GM18951 (cell line): ENCODE results near the gene IGF2R.
"Not testable (repeated sequence)": the region's sequence is repeated elsewhere in the genome, so short reads cannot be mapped to it uniquely, and the experiment has no call there.

Experiments
- POLR2A ChIP-seq: IDR thresholded peaks from 4 replicates; pipeline ENCODE4 v1.6.1; 2011; ENCODE audit warnings: mild to moderate bottlenecking; ENCODE audit not compliant: insufficient read length, insufficient read depth; ENCODE audit errors: extremely low read depth
- in situ Hi-C: fragments of 300-500 bp; cut with MboI; formaldehyde crosslinking; loops from one replicate; pipeline ENCODE4 v1.12.0; 2022; ENCODE audit warnings: low sequenced_read_pairs, mixed read lengths, inconsistent platforms; ENCODE audit not compliant: unreplicated experiment

IGF2R gene

GRCh38 chr6:159959165-159959975 lies 9.5 kb upstream of the IGF2R start:
- in situ Hi-C loops = no loop called here
- TF ChIP-seq POLR2A = no peak

- no peak for TF ChIP-seq POLR2A
- in situ Hi-C loops = no loop called here
Measured at GRCh38 chr6:159959976-159960384, 8.9 kb upstream of the IGF2R start.

GRCh38 chr6:159960485-159960884 lies 8.4 kb upstream of the IGF2R start:
- in situ Hi-C loops = no loop called here
- no peak for TF ChIP-seq POLR2A

- no peak for TF ChIP-seq POLR2A
- in situ Hi-C loops = no loop called here
Measured at GRCh38 chr6:159961528-159961927, 7.4 kb upstream of the IGF2R start.

GRCh38 chr6:159963111-159963510 lies 5.8 kb upstream of the IGF2R start:
- in situ Hi-C loops = no loop called here
- TF ChIP-seq POLR2A = no peak

- TF ChIP-seq POLR2A = no peak
- in situ Hi-C loops = no loop called here
Measured at GRCh38 chr6:159964046-159964445, 4.8 kb upstream of the IGF2R start.

- in situ Hi-C loops = no loop called here
- no peak for TF ChIP-seq POLR2A
Measured at GRCh38 chr6:159966339-159966738, 2.5 kb upstream of the IGF2R start.

- in situ Hi-C loops = no loop called here
- no peak for TF ChIP-seq POLR2A
Measured at GRCh38 chr6:159966981-159967380, 1.9 kb upstream of the IGF2R start.

GRCh38 chr6:159967621-159968020 lies 1.3 kb upstream of the IGF2R start:
- in situ Hi-C loops = not testable (repeated sequence)

GRCh38 chr6:159969204-159969912 lies 476 bp downstream of the IGF2R start:
- in situ Hi-C loops = no loop called here
- TF ChIP-seq POLR2A = no peak

- in situ Hi-C loops = no loop called here
- no peak for TF ChIP-seq POLR2A
Measured at GRCh38 chr6:159969921-159970320, 1.0 kb downstream of the IGF2R start.

- in situ Hi-C loops = no loop called here
- no peak for TF ChIP-seq POLR2A
Measured at GRCh38 chr6:159970659-159971063, 1.8 kb downstream of the IGF2R start.

- TF ChIP-seq POLR2A = no peak
- in situ Hi-C loops = no loop called here
Measured at GRCh38 chr6:159971341-159972178, 2.7 kb downstream of the IGF2R start.
